ENCODE results near the gene PALD1.
A peak's percentile ranks its signal among the peaks of the same experiment; 100 is the strongest.

Gene PALD1

GRCh38 chr10:70560511-70560941 is 82.0 kb downstream of the PALD1 start:
- Histone ChIP-seq H3K36me3 (replicated peaks in 1 of 2; ENCODE audit: control insufficient read depth in 2 of 2, insufficient read depth in 2 of 2, low read length in 2 of 2) (no peaks in the 10 kb centered on the region), H2BK12ac (ENCODE audit: low read length) (no peak overlapping the region), H3K27me3 (ENCODE audit: control insufficient read depth in 3 of 3, insufficient read depth in 3 of 3, low read depth in 1 of 3, low read length in 3 of 3) (no peaks in the 10 kb centered on the region), H2BK5ac (ENCODE audit: low read length) (no peak overlapping the region), H3K9me3 (replicated peaks in 1 of 2; ENCODE audit: control insufficient read depth in 2 of 2, insufficient read depth in 1 of 2, low read depth in 1 of 2, low read length in 2 of 2) (no peaks in the 10 kb centered on the region), H2BK120ac (ENCODE audit: low read depth, low read length) (no peak overlapping the region), H3K14ac (ENCODE audit: low read length) (no peak overlapping the region), H2BK15ac (ENCODE audit: low read length) (no peak overlapping the region), H4K91ac (ENCODE audit: low read depth, low read length, poor library complexity) (no peak overlapping the region), H3K4me1 (ENCODE audit: control insufficient read depth in 2 of 2, insufficient read depth in 1 of 2, low read depth in 1 of 2, low read length in 2 of 2) (peaks cover 0 to 9% of the 10 kb centered on the region in 2 donors), H2AK5ac (ENCODE audit: low read depth, low read length) (no peak overlapping the region), H3K79me1 (ENCODE audit: low read depth, low read length) (no peaks in the 10 kb centered on the region), H3K4me3 (ENCODE audit: low read length in 2 of 2) (no peak overlapping the region), H3K23ac (ENCODE audit: low read depth, low read length, poor library complexity) (no peak overlapping the region), H3K18ac (ENCODE audit: low read length) (no peak overlapping the region), H2AFZ (ENCODE audit: low read length) (no peak overlapping the region), H3K9ac (ENCODE audit: low read depth, low read length, poor library complexity) (no peak overlapping the region), H3K4me2 (ENCODE audit: insufficient read depth, low read length, poor library complexity, severe bottlenecking) (no peak overlapping the region), H4K8ac (ENCODE audit: low read depth, low read length) (no peak overlapping the region), H3K27ac (replicated peaks; ENCODE audit: low read length) (no peak overlapping the region), H3K4ac (ENCODE audit: low read length) (no peak overlapping the region)
- no CpG with 5 or more reads among the region's 14 CpGs for WGBS, 2 donors (ENCODE audit: extremely low coverage in 2 of 2, insufficient read length in 2 of 2, insufficient replicate concordance in 1 of 2)
- no peak for DNase-seq (ENCODE audit: low spot score)

DNA sequence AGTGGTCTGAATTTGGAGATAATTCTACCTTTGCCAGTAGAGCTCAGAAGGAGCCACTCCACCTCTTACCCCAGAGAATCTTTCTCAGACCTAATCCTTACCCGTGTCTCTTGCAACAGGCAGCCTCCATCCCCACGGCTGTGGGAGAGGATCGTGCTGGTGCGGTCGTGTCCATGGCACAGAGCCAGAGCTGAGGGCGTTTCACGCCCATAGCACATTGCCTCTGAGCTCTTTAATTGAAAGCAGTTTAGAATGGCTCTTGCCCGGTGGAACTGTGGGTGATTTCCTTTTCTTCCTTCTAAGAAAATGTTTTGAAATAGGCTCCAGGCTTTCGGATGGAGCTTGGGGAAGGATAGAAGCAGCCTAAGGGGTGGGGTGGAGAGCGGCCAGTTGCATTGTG is 82.5 kb downstream of the PALD1 start:
- no peak overlapping the region for H3K4ac ChIP-seq (ENCODE audit: low read length)
- H2BK5ac ChIP-seq (ENCODE audit: low read length), result no peak overlapping the region
- H3K14ac ChIP-seq (ENCODE audit: low read length), result no peak overlapping the region
- peaks cover 0 to 9% of the 10 kb centered on the region in 2 donors for H3K4me1 ChIP-seq (ENCODE audit: control insufficient read depth in 2 of 2, insufficient read depth in 1 of 2, low read depth in 1 of 2, low read length in 2 of 2)
- no peak overlapping the region for H2BK120ac ChIP-seq (ENCODE audit: low read depth, low read length)
- no CpG with 5 or more reads among the region's 10 CpGs for WGBS, 2 donors (ENCODE audit: extremely low coverage in 2 of 2, insufficient read length in 2 of 2, insufficient replicate concordance in 1 of 2)
- no peak overlapping the region for H2BK12ac ChIP-seq (ENCODE audit: low read length)
- DNase-seq (ENCODE audit: low spot score), result no peak
- H3K27me3 ChIP-seq (ENCODE audit: control insufficient read depth in 3 of 3, insufficient read depth in 3 of 3, low read depth in 1 of 3, low read length in 3 of 3), result no peaks in the 10 kb centered on the region
- H2AFZ ChIP-seq (ENCODE audit: low read length), result no peak overlapping the region
- no peak overlapping the region for H4K8ac ChIP-seq (ENCODE audit: low read depth, low read length)
- no peak overlapping the region for H3K4me2 ChIP-seq (ENCODE audit: insufficient read depth, low read length, poor library complexity, severe bottlenecking)
- H4K91ac ChIP-seq (ENCODE audit: low read depth, low read length, poor library complexity), result no peak overlapping the region
- H3K9ac ChIP-seq (ENCODE audit: low read depth, low read length, poor library complexity), result no peak overlapping the region
- no peak overlapping the region for H2AK5ac ChIP-seq (ENCODE audit: low read depth, low read length)
- no peak overlapping the region for H3K23ac ChIP-seq (ENCODE audit: low read depth, low read length, poor library complexity)
- H3K79me1 ChIP-seq (ENCODE audit: low read depth, low read length), result no peaks in the 10 kb centered on the region
- H3K18ac ChIP-seq (ENCODE audit: low read length), result no peak overlapping the region
- no peak overlapping the region for H2BK15ac ChIP-seq (ENCODE audit: low read length)
- no peak overlapping the region for H3K27ac ChIP-seq (replicated peaks; ENCODE audit: low read length)
- H3K9me3 ChIP-seq (replicated peaks in 1 of 2; ENCODE audit: control insufficient read depth in 2 of 2, insufficient read depth in 1 of 2, low read depth in 1 of 2, low read length in 2 of 2), result no peaks in the 10 kb centered on the region
- H3K4me3 ChIP-seq (ENCODE audit: low read length in 2 of 2), result no peak overlapping the region
- no peaks in the 10 kb centered on the region for H3K36me3 ChIP-seq (replicated peaks in 1 of 2; ENCODE audit: control insufficient read depth in 2 of 2, insufficient read depth in 2 of 2, low read length in 2 of 2)

GRCh38 chr10:70561558-70561957 is 83.0 kb downstream of the PALD1 start:
- Histone ChIP-seq H2AK5ac (ENCODE audit: low read depth, low read length) (no peak overlapping the region), H2BK5ac (ENCODE audit: low read length) (no peak overlapping the region), H2BK120ac (ENCODE audit: low read depth, low read length) (no peak overlapping the region), H2BK12ac (ENCODE audit: low read length) (no peak overlapping the region), H3K9me3 (replicated peaks in 1 of 2; ENCODE audit: control insufficient read depth in 2 of 2, insufficient read depth in 1 of 2, low read depth in 1 of 2, low read length in 2 of 2) (no peaks in the 10 kb centered on the region), H2AFZ (ENCODE audit: low read length) (no peak overlapping the region), H3K14ac (ENCODE audit: low read length) (no peak overlapping the region), H3K4me1 (ENCODE audit: control insufficient read depth in 2 of 2, insufficient read depth in 1 of 2, low read depth in 1 of 2, low read length in 2 of 2) (peaks cover 0 to 9% of the 10 kb centered on the region in 2 donors), H3K27me3 (ENCODE audit: control insufficient read depth in 3 of 3, insufficient read depth in 3 of 3, low read depth in 1 of 3, low read length in 3 of 3) (no peaks in the 10 kb centered on the region), H3K4me2 (ENCODE audit: insufficient read depth, low read length, poor library complexity, severe bottlenecking) (no peak overlapping the region), H4K8ac (ENCODE audit: low read depth, low read length) (no peak overlapping the region), H3K36me3 (replicated peaks in 1 of 2; ENCODE audit: control insufficient read depth in 2 of 2, insufficient read depth in 2 of 2, low read length in 2 of 2) (no peaks in the 10 kb centered on the region), H3K4ac (ENCODE audit: low read length) (no peak overlapping the region), H3K9ac (ENCODE audit: low read depth, low read length, poor library complexity) (no peak overlapping the region), H3K23ac (ENCODE audit: low read depth, low read length, poor library complexity) (no peak overlapping the region), H3K4me3 (ENCODE audit: low read length in 2 of 2) (no peak overlapping the region), H3K27ac (replicated peaks; ENCODE audit: low read length) (no peak overlapping the region), H3K79me1 (ENCODE audit: low read depth, low read length) (no peaks in the 10 kb centered on the region), H2BK15ac (ENCODE audit: low read length) (no peak overlapping the region), H3K18ac (ENCODE audit: low read length) (no peak overlapping the region), H4K91ac (ENCODE audit: low read depth, low read length, poor library complexity) (no peak overlapping the region)
- no peak for DNase-seq (ENCODE audit: low spot score)
- WGBS, 2 donors (ENCODE audit: extremely low coverage in 2 of 2, insufficient read length in 2 of 2, insufficient replicate concordance in 1 of 2), result no CpG with 5 or more reads among the region's 6 CpGs

DNA sequence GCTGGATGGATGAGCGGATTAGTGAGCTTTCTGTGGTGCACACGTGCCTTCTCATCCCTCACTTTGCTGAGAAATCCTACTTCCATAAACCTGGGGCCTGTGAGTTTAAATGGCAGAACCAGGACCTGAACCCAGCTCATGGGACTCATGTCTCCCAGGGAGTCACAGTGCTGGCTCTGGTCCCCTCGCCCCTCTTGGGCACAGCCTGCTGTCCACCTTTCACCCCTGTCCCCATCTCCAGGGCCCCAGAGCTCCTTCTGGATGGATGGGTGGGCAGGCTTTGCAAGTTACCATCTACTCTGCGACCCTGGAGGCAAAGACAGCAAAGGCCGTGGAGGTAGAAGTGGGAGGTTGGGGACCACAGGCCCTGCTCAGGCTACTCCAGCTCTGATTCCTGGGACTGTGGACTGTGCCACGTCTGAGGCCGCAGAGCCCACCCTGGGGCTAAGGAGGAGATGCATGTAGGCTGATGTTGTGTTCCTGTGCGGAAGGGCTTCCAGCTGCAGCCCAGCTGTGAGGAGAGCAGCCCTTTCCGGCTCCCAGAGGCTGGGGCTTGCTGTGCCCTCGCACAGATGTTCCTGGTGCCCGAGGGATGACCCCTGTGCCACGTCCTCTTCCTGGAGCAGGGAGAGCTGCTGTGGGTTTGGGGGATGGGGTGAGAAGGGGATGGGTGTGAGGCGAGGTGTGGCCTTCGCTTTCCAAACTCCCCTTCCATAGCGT is 83.6 kb downstream of the PALD1 start:
- H2BK12ac ChIP-seq (ENCODE audit: low read length), result no peak overlapping the region
- no peak overlapping the region for H3K9ac ChIP-seq (ENCODE audit: low read depth, low read length, poor library complexity)
- no peak overlapping the region for H3K4me2 ChIP-seq (ENCODE audit: insufficient read depth, low read length, poor library complexity, severe bottlenecking)
- H3K4me3 ChIP-seq (ENCODE audit: low read length in 2 of 2), result no peak overlapping the region
- H3K36me3 ChIP-seq (replicated peaks in 1 of 2; ENCODE audit: control insufficient read depth in 2 of 2, insufficient read depth in 2 of 2, low read length in 2 of 2), result no peaks in the 10 kb centered on the region
- peak overlapping the region; percentile 3 for H4K8ac ChIP-seq (ENCODE audit: low read depth, low read length)
- no peaks in the 10 kb centered on the region for H3K79me1 ChIP-seq (ENCODE audit: low read depth, low read length)
- no peaks in the 10 kb centered on the region for H3K27me3 ChIP-seq (ENCODE audit: control insufficient read depth in 3 of 3, insufficient read depth in 3 of 3, low read depth in 1 of 3, low read length in 3 of 3)
- H2AFZ ChIP-seq (ENCODE audit: low read length), result no peak overlapping the region
- peak overlapping the region; percentile 70 for H2BK5ac ChIP-seq (ENCODE audit: low read length)
- H4K91ac ChIP-seq (ENCODE audit: low read depth, low read length, poor library complexity), result peak overlapping the region; percentile 57
- H2AK5ac ChIP-seq (ENCODE audit: low read depth, low read length), result no peak overlapping the region
- no peak overlapping the region for H2BK120ac ChIP-seq (ENCODE audit: low read depth, low read length)
- no peak overlapping the region for H3K14ac ChIP-seq (ENCODE audit: low read length)
- H3K4ac ChIP-seq (ENCODE audit: low read length), result no peak overlapping the region
- peak overlapping the region; percentile 17 for H3K23ac ChIP-seq (ENCODE audit: low read depth, low read length, poor library complexity)
- H2BK15ac ChIP-seq (ENCODE audit: low read length), result no peak overlapping the region
- whole genome bisulfite sequencing, 2 donors (ENCODE audit: extremely low coverage in 2 of 2, insufficient read length in 2 of 2, insufficient replicate concordance in 1 of 2), result no CpG with 5 or more reads among the region's 15 CpGs
- no peak overlapping the region for H3K27ac ChIP-seq (replicated peaks; ENCODE audit: low read length)
- H3K9me3 ChIP-seq (replicated peaks in 1 of 2; ENCODE audit: control insufficient read depth in 2 of 2, insufficient read depth in 1 of 2, low read depth in 1 of 2, low read length in 2 of 2), result no peaks in the 10 kb centered on the region
- peak overlapping the region; percentile 72 for H3K18ac ChIP-seq (ENCODE audit: low read length)
- no peak for DNase-seq (ENCODE audit: low spot score)
- peaks cover 0 to 9% of the 10 kb centered on the region in 2 donors for H3K4me1 ChIP-seq (ENCODE audit: control insufficient read depth in 2 of 2, insufficient read depth in 1 of 2, low read depth in 1 of 2, low read length in 2 of 2)
